Spleen (tissue), 11 donors: ENCODE measurements around the gene FUOM. TPM values are rescaled to one million over a fixed set of nuclear protein-coding genes. Genes with fewer than 3 reads are reported as not detected.
A peak's percentile ranks its signal among the peaks of the same experiment; 100 is the strongest.

ENCODE experiments used
- DNase-seq: peaks from one replicate; pipeline ENCODE4 v3.0.0-alpha.2; 2020
- H3K27ac ChIP-seq, 8 donors: fragments of 200-600 bp; sonication (generic) in 7 of 8; 1 replicate in 4 of 8; 2 replicates in 4 of 8; pipeline versions ENCODE4 v1.5.0 to v1.8.0; 2016 to 2021; ENCODE audit warnings: inconsistent platforms in 4 of 8, mild to moderate bottlenecking in 4 of 8, moderate library complexity in 1 of 8
- H3K27me3 ChIP-seq, 7 donors: fragments of 200-600 bp; sonication (generic) in 6 of 7; replicated peaks in 1 of 7; 1 replicate in 4 of 7; 2 replicates in 3 of 7; pipeline versions ENCODE4 v1.5.0 to v1.8.0; 2016 to 2021; ENCODE audit warnings: inconsistent platforms in 3 of 7, mild to moderate bottlenecking in 1 of 7
- H3K36me3 ChIP-seq, 6 donors: fragments of 200-600 bp; sonication (generic) in 5 of 6; 1 replicate in 4 of 6; 2 replicates in 2 of 6; pipeline versions ENCODE4 v1.5.0 to v1.8.0; 2016 to 2021; ENCODE audit warnings: inconsistent platforms in 2 of 6
- H3K4me1 ChIP-seq, 6 donors: fragments of 200-600 bp; sonication (generic) in 5 of 6; 1 replicate in 3 of 6; 2 replicates in 3 of 6; pipeline versions ENCODE4 v1.5.0 to v1.8.0; 2016 to 2021; ENCODE audit warnings: inconsistent platforms in 3 of 6
- H3K4me3 ChIP-seq, 8 donors: fragments of 200-600 bp; sonication (generic) in 7 of 8; 1 replicate in 4 of 8; 2 replicates in 4 of 8; pipeline versions ENCODE4 v1.5.0 to v1.8.0; 2016 to 2021; ENCODE audit warnings: inconsistent platforms in 4 of 8, mild to moderate bottlenecking in 4 of 8, moderate library complexity in 2 of 8
- H3K9me3 ChIP-seq, 8 donors: fragments of 200-600 bp; sonication (generic) in 7 of 8; 1 replicate in 4 of 8; 2 replicates in 4 of 8; pipeline versions ENCODE4 v1.5.0 to v1.8.0; 2016 to 2021; ENCODE audit warnings: inconsistent platforms in 4 of 8
- CTCF ChIP-seq, 11 experiments: fragments of 200-600 bp in 7 of 11; fragments of 450-650 bp in 4 of 11; sonication (generic) in 4 of 11; IDR thresholded peaks in 8 of 11; conservative IDR thresholded peaks in 3 of 11; 1 replicate in 7 of 11; 2 replicates in 4 of 11; pipeline versions ENCODE4 v1.4.0 to v1.8.0; 2016 to 2021; ENCODE audit warnings: antibody characterized with exemption in 11 of 11, inconsistent platforms in 4 of 11, mild to moderate bottlenecking in 1 of 11
- POLR2A ChIP-seq, 3 donors: fragments of 450-650 bp; IDR thresholded peaks; one replicate each; pipeline ENCODE4 v1.5.1; 2017; ENCODE audit warnings: antibody characterized with exemption in 3 of 3, mild to moderate bottlenecking in 1 of 3
- POLR2AphosphoS5 ChIP-seq, 3 donors: sonication (generic); formaldehyde crosslinking; IDR thresholded peaks; one replicate each; pipeline ENCODE4 v1.5.1; 2017; ENCODE audit warnings: antibody characterized with exemption in 3 of 3
- WGBS, 5 donors: extraction: QIAGEN DNeasy Blood & Tissue Kit in 3 of 5; methylation state at CpG; one replicate each; pipeline versions ENCODE4 v1.1.5 to v1.1.7; 2013 to 2018; 5-methylcytosine and 5-hydroxymethylcytosine counted together
- intact Hi-C: fragments of 100-400 bp; cut with DNase I; formaldehyde crosslinking; loops from one replicate; pipeline ENCODE4 v1.15.0; 2023; ENCODE audit warnings: low total_unique reads
- polyA plus RNA-seq, 3 donors: library from polyadenylated mRNA; stranded (reverse); fragments of 200-250 nt; gene quantifications; one replicate each; pipeline ENCODE4 v1.2.1, GENCODE V29; 2013
- total RNA-seq, 7 donors: library from RNA; depleted of rRNA in 3 of 7; stranded (reverse); fragments of >200 nt in 3 of 7; fragmentation: NEBNext Ultra II Directional in 4 of 7; extraction: Animal tissue kit (Norgen Biotek cat#: 25700) in 4 of 7; gene quantifications; one replicate each; pipeline versions ENCODE4 v1.1.0 to v1.2.1, GENCODE V29; 2016 to 2021
- donor health status: healthy with polysubstance abuse.
- donor health status: DM: no; HTN: no; CAD: no; lungs with moderate emphysema.
- donor health status: DM: no; HTN: no; CAD: no.
- donor health status: Bipolar disorder and iron deficiency.
- donor health status: healthy.
- donor health status: DM: no; HTN: no; CAD: no.
- donor health status: DM: yes; HTN: yes; CAD: no.

Gene FUOM
- total and polyA plus RNA-seq, 10 donors, result 25.3 to 79.6 (median 34.6) TPM

GRCh38 chr10:133383551-133383950 is 25.7 kb upstream of the FUOM start:
- Histone ChIP-seq H3K36me3 (peaks cover 0 to 30% (median 5%) of the 10 kb centered on the region in 6 donors), H3K27me3 (peaks cover 0 to 8% (median 0%) of the 10 kb centered on the region in 7 donors), H3K4me1 (peaks cover 23 to 48% (median 37%) of the 10 kb centered on the region in 6 donors), H3K4me3 (no peak overlapping the region), H3K27ac (no peak overlapping the region), H3K9me3 (no peaks in the 10 kb centered on the region)
- TF ChIP-seq POLR2AphosphoS5 (IDR thresholded peaks at IDR 0.05) (no peak), CTCF (IDR thresholded peaks at IDR 0.05 in 8 of 11, conservative IDR thresholded peaks at IDR 0.05 in 3 of 11) (no peak), POLR2A (IDR thresholded peaks at IDR 0.05) (no peak)
- DNase-seq, result peak; percentile 37
- intact Hi-C loops, result no loop called here
- WGBS, 5 donors, result 92 to 98% (median 96%) methylated on average over 4 of the region's 4 CpGs

- no peaks in the 10 kb centered on the region for H3K9me3 ChIP-seq
- peak overlapping the region in 2 of 8 donors; percentile 14 to 38 for H3K4me3 ChIP-seq
- WGBS, 5 donors, result 29 to 55% (median 45%) methylated on average over 7 to 8 of the region's 8 CpGs
- peaks cover 0 to 13% (median 0%) of the 10 kb centered on the region in 7 donors for H3K27me3 ChIP-seq
- peaks cover 0 to 30% (median 5%) of the 10 kb centered on the region in 6 donors for H3K36me3 ChIP-seq
- no peak for TF ChIP-seq POLR2A (IDR thresholded peaks at IDR 0.05)
- TF ChIP-seq POLR2AphosphoS5 (IDR thresholded peaks at IDR 0.05), result no peak
- no peak for TF ChIP-seq CTCF (IDR thresholded peaks at IDR 0.05 in 8 of 11, conservative IDR thresholded peaks at IDR 0.05 in 3 of 11)
- H3K4me1 ChIP-seq, result peaks cover 20 to 46% (median 40%) of the 10 kb centered on the region in 6 donors
- peak; percentile 78 for DNase-seq
- intact Hi-C loops, result no loop called here
- peak overlapping the region in 3 of 8 donors; percentile 1 to 49 (median 11) for H3K27ac ChIP-seq
These were observed 23.2 kb upstream of the FUOM start for GRCh38 chr10:133381036-133381435.

- Histone ChIP-seq H3K9me3 (no peaks in the 10 kb centered on the region), H3K4me3 (peak overlapping the region; percentile 53 to 95 (median 80)), H3K36me3 (peaks cover 0 to 30% (median 5%) of the 10 kb centered on the region in 6 donors), H3K27me3 (peaks cover 0 to 13% (median 0%) of the 10 kb centered on the region in 7 donors), H3K4me1 (peaks cover 20 to 46% (median 40%) of the 10 kb centered on the region in 6 donors), H3K27ac (peak overlapping the region in 7 of 8 donors; percentile 46 to 91 (median 84))
- peak; percentile 84 for DNase-seq
- no peak for TF ChIP-seq POLR2A (IDR thresholded peaks at IDR 0.05)
- TF ChIP-seq POLR2AphosphoS5 (IDR thresholded peaks at IDR 0.05), result no peak
- no peak for TF ChIP-seq CTCF (IDR thresholded peaks at IDR 0.05 in 8 of 11, conservative IDR thresholded peaks at IDR 0.05 in 3 of 11)
- WGBS, 5 donors, result 86 to 91% (median 90%) methylated on average over 22 to 36 of the region's 36 CpGs
- intact Hi-C loops, result no loop called here
These were observed 22.2 kb upstream of the FUOM start for GRCh38 chr10:133379801-133380666.
